Breast epithelium (tissue), 3 donors: ENCODE data around the gene WDR74.

Experiments used
- POLR2AphosphoS5 ChIP-seq, 3 donors: sonication (generic); formaldehyde crosslinking; IDR thresholded peaks; one replicate each; pipeline ENCODE4 v1.6.1; 2017; ENCODE audit warnings: antibody characterized with exemption in 3 of 3
- TF ChIP-seq, protein P1 (sequence below), 3 donors: fragments of 450-650 bp; IDR thresholded peaks; one replicate each; pipeline ENCODE4 v1.5.1; 2016 to 2017; ENCODE audit warnings: antibody characterized with exemption in 3 of 3, mild to moderate bottlenecking in 3 of 3, moderate library complexity in 3 of 3

- TF ChIP-seq POLR2AphosphoS5 (IDR thresholded peaks at IDR 0.05) = no peak
- TF ChIP-seq, protein P1, sequence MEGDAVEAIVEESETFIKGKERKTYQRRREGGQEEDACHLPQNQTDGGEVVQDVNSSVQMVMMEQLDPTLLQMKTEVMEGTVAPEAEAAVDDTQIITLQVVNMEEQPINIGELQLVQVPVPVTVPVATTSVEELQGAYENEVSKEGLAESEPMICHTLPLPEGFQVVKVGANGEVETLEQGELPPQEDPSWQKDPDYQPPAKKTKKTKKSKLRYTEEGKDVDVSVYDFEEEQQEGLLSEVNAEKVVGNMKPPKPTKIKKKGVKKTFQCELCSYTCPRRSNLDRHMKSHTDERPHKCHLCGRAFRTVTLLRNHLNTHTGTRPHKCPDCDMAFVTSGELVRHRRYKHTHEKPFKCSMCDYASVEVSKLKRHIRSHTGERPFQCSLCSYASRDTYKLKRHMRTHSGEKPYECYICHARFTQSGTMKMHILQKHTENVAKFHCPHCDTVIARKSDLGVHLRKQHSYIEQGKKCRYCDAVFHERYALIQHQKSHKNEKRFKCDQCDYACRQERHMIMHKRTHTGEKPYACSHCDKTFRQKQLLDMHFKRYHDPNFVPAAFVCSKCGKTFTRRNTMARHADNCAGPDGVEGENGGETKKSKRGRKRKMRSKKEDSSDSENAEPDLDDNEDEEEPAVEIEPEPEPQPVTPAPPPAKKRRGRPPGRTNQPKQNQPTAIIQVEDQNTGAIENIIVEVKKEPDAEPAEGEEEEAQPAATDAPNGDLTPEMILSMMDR (IDR thresholded peaks at IDR 0.05) = no peak
Measured at GRCh38 chr11:62875698-62876478, 36.5 kb upstream of the WDR74 start.
